ENCODE data around the gene TACR2.

Gene TACR2

GRCh38 chr10:69403066-69403465 is 13.7 kb downstream of the TACR2 start:
- no peak for DNase-seq (ENCODE audit: low read depth in 2 of 2)

- DNase-seq (ENCODE audit: low read depth in 2 of 2), result no peak
Observed at GRCh38 chr10:69402386-69402785, 14.3 kb downstream of the TACR2 start.

GRCh38 chr10:69401416-69401815 is 15.3 kb downstream of the TACR2 start:
- no peak for DNase-seq (ENCODE audit: low read depth in 2 of 2)

GRCh38 chr10:69400936-69401335 is 15.8 kb downstream of the TACR2 start:
- DNase-seq (ENCODE audit: low read depth in 2 of 2), result no peak

GRCh38 chr10:69398466-69398865 is 18.3 kb downstream of the TACR2 start:
- DNase-seq (ENCODE audit: low read depth in 2 of 2), result no peak

GRCh38 chr10:69397972-69398371 is 18.7 kb downstream of the TACR2 start:
- no peak for DNase-seq (ENCODE audit: low read depth in 2 of 2)

GRCh38 chr10:69394020-69394419 is 22.7 kb downstream of the TACR2 start:
- DNase-seq (ENCODE audit: low read depth in 2 of 2), result no peak

GRCh38 chr10:69392481-69393000 is 24.2 kb downstream of the TACR2 start:
- peak; percentile 65 to 68 for DNase-seq (ENCODE audit: low read depth in 2 of 2)

GRCh38 chr10:69391158-69391557 is 25.6 kb downstream of the TACR2 start:
- no peak for DNase-seq (ENCODE audit: low read depth in 2 of 2)

GRCh38 chr10:69389827-69390490 is 26.8 kb downstream of the TACR2 start:
- DNase-seq (ENCODE audit: low read depth in 2 of 2), result no peak

GRCh38 chr10:69388488-69388887 is 28.2 kb downstream of the TACR2 start:
- no peak for DNase-seq (ENCODE audit: low read depth in 2 of 2)

- DNase-seq (ENCODE audit: low read depth in 2 of 2), result no peak
Observed at GRCh38 chr10:69387500-69387899, 29.2 kb downstream of the TACR2 start.

GRCh38 chr10:69385454-69386350 is 31.0 kb downstream of the TACR2 start:
- DNase-seq (ENCODE audit: low read depth in 2 of 2), result no peak

- no peak for DNase-seq (ENCODE audit: low read depth in 2 of 2)
Observed at GRCh38 chr10:69384320-69384719, 32.4 kb downstream of the TACR2 start.

- DNase-seq (ENCODE audit: low read depth in 2 of 2), result no peak
Observed at GRCh38 chr10:69383558-69383957, 33.2 kb downstream of the TACR2 start.

- DNase-seq (ENCODE audit: low read depth in 2 of 2), result no peak
Observed at GRCh38 chr10:69382382-69383117, 34.2 kb downstream of the TACR2 start.

GRCh38 chr10:69379800-69380199 is 36.9 kb downstream of the TACR2 start:
- DNase-seq (ENCODE audit: low read depth in 2 of 2), result no peak

- DNase-seq (ENCODE audit: low read depth in 2 of 2), result no peak
Observed at GRCh38 chr10:69377933-69378332, 38.8 kb downstream of the TACR2 start.

- no peak for DNase-seq (ENCODE audit: low read depth in 2 of 2)
Observed at GRCh38 chr10:69377191-69377590, 39.5 kb downstream of the TACR2 start.

GRCh38 chr10:69376662-69377061 is 40.1 kb downstream of the TACR2 start:
- no peak for DNase-seq (ENCODE audit: low read depth in 2 of 2)

- no peak for DNase-seq (ENCODE audit: low read depth in 2 of 2)
Observed at GRCh38 chr10:69375307-69376151, 41.2 kb downstream of the TACR2 start.

Data from activated CD4-positive, alpha-beta T cell treated with anti-CD3 and anti-CD28 coated beads for 24 hours (primary cell).